Activated CD4-positive, CD25-positive, alpha-beta regulatory T cell treated with anti-CD3 and anti-CD28 coated beads, Interleukin-2, amount 50 U/mL, for 24 hours (primary cell): ENCODE measurements around the gene SPTBN1.

Experiments
- ATAC-seq, 2 donors: fragments of 150-1000 bp; cut with Tn5 transposase; one replicate each; pipeline ENCODE4 v1.10.0; 2021; ENCODE audit warnings: mild to moderate bottlenecking in 1 of 2, moderate library complexity in 1 of 2

SPTBN1 gene

DNA sequence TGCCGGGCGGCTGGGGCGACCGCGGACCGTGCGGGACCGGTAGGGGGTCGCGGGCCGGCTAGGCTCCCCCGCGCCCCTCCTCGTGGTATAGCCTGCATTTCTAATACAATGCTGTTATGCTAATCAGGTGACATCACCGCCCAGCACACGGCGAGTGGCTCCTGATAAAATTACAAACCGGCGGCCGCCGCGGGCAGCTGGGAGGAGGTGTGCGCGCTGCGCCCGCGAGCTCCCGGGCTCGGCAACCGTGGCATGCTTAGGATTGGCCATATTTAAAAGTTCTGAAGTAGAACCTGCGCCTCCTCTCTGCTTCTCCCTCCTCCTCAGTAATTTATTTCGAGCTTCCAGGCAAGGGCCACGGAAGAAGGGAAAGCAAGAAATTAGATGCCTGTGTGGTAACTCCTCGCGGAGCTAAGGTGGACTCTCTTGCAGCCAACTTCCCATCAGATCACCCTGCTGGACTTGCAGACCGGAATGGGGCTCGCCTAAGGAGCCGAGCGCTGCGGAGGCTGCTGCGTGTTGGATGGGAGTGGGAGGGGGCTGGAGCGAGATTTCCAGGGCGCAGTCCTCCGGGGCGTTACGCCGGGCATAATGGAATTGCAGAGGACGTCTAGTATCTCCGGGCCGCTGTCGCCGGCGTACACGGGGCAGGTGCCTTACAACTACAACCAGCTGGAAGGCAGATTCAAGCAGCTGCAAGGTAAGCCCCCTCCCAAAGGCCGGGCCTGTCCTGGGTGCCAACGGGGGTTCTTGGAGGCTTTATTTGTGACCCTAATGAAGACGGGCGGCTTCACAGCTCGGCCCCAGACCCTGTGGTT lies 102.3 kb downstream of the SPTBN1 start:
- peak; percentile 80 to 81 for ATAC-seq

DNA sequence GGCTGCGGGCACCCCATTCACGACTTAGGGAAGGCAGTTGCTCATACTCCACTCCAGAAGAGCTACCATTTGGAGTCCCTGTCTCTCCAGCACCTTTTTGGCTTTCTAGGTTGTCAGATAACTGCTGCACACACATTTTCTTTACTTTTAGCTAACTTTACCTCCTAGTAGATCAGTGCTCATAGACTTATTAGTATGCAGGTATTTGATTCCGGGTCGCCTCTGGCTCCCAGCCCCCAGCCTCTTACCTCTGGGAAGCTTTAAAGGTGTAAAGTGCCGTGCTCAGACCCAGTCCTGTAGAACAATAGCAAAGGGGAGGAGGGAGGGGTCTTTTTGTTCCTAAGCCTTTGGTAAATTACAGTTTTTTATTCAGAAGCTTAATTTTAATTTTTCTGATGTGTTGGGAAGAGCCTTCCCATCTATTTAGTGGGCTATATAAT lies 102.9 kb downstream of the SPTBN1 start:
- peak in 1 of 2 donors; percentile 3 for ATAC-seq

DNA sequence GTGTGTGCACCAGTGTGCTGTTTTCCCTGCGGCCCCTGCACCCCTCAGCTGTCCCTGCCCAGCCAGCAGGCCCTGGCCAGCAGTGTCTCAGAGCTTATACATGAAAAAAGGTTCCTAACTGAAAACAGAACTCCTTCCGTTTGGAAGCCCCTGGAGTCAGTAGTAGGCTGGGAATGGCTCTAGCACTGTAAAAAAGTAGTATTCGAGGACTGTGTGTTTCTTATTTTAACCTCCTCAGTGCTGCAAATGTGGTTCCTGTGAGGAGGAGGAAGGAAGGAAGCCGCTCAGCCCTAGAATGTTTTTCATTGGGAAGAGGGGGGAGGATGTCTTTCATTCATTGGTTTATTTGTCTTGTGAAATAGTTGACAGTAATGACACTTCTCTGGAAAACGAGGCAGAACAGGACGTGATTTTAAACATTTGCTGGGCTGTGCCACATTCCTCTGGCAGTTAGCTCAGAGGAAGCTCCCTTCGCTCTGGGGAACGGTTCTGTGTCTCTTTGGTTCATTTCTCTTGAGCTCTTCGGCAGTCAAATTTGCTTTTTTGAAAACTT lies 103.5 kb downstream of the SPTBN1 start:
- ATAC-seq = no peak

DNA sequence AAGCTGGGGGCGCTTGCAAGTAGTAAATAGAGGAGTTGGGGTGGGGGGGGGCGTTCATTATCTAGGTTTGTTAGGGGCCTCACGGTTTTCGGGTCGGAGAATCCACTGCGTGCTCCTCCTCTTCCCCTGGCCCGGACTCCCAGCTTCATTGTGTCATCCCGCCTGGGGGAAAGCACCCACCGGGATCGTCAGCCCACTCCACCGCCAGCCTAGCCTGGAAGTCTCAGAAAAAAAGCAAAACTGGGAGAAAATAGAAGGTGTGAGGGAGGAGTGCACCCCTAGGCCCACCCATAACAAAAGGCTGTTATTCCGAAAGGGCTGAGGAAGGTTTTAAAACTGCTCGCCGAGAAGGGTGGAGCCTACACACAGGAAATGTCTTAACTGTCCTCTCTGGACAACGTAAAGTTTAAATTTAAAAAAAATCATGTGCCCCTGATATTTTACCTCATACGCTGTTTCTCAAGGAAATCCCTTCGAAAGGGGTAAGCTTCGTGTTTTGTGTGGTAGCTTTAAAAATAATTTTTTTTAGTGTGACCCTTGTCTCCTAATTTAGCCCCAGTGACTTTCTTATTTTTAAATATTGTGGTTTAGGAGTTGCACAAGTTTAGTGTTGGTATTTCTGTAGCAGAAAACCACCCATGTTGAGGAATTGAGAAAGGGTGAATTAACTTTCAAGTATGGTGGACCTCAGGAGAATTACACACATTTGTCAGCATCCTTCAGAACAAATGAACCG lies 104.2 kb downstream of the SPTBN1 start:
- ATAC-seq = peak; percentile 12 to 14

DNA sequence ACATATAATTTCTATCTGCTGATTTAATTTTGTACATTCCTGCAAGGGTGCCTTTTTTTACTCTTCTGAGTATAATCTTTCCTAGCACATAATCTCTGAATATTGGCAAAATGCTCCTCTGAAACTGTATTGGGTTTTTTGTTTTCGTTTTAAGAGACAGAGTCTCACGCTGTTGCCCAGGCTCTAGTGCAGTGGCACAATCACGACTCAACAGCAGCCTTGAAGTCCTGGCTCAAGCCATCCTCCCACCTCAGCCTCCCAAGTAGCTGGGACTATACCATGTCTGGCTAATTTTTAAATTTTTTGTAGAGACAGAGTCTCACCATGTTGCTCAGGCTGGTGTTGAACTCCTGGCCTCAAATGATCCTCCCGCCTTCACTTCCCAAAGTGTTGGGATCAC lies 104.9 kb downstream of the SPTBN1 start:
- no peak for ATAC-seq

DNA sequence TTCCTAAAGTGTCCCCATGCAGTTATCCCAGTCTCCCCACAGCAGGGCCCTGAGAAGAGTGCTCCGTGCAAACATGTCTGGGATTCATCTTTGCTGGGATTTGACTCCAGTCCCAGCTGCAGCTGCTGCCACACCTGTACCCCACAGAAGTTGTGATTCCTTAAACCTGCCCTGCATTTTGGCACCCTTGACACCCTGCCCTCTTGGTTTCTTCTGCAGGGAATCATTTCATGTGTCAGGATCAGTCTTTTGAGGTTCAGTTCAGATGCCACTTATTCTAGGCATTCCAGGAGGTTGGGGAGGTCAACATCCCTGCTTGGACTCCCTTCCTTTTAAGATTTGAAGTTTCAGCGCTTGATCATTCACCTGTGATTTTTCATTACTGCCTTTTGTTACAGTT lies 108.3 kb downstream of the SPTBN1 start:
- ATAC-seq = no peak

DNA sequence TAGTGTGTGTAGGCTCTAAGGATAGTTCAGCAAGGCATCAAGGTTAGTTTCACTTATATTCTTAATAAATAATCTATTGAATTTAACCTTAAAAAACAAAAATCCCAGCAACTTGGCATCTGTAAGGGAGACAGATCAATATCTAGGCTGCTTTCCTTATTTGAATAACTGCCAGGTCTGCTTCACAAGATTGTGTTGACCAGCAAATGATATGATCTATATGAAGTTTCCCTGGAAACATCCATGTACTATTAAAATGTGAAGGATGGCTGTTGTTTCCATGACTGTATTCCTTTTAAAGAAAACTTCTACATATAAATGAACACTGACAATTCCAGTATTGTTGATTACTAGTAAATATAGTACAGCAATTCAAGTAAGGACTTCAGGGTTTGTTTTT lies 109.4 kb downstream of the SPTBN1 start:
- no peak for ATAC-seq

DNA sequence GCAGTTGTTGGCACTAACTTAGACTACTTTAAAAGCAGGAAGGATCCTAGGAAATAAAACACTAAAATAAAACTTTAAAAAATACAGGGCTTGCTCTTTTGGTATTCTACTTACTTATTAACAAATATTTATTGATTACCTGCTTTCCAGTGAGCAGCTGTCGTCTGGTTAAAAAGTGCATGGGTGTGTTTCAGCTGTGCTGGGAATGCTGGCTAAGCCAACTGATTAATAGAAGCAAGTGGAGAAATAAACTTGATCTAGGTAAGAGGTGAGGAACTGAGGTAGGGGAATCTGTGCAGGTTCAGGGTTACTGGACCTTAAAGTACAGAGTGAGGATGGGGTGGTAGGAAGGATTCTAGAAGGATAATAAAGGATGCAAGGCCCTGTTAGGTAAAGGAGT lies 110.8 kb downstream of the SPTBN1 start:
- ATAC-seq = no peak

DNA sequence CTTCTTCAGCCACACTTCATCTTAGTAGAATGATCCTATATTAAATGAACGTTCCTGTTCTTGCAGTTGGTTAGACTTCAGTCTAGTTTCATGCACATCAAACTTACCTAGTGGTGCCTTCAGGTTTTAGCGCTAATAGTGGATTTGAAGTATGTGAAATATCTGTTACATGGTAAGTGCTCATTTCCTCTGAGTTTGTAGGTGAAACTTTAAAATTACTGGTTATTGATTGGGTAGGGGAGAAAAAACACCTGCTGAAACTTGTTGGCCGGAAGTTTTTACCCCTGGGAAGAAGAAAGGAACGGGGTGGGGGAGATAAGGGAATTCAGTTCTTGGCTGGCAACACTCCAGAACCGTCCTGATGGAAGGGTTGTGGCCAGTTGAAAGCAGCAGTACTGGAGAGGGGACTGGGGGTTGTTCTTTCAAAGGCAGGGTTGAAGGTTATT lies 112.8 kb downstream of the SPTBN1 start:
- ATAC-seq = no peak

DNA sequence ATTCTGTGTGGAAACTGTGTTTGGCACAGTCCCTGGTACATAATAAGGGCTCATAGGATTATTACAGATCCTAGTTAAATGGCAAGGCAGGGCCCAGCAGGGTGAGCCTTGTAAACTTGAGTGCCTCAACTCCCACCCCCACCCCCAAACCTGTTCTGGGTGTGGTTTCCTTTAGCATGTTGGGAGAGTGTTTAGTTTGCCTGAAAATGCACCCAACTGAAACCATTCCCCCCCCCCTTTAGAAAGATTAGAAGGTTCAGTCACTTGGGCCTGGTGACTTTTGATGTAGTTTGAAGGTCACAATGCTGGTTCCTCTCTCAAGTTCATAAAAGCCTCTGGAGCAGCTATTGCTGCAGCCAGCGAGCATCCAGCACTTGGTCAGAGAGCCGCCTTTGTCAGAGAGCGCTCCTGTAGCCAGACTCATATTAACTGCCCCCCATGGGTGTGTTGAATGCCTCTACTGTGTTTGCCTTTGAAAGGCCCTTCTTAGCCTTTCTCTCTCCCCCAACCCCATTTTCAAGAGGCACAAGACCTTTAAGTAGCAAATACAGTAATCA lies 113.7 kb downstream of the SPTBN1 start:
- ATAC-seq = no peak

DNA sequence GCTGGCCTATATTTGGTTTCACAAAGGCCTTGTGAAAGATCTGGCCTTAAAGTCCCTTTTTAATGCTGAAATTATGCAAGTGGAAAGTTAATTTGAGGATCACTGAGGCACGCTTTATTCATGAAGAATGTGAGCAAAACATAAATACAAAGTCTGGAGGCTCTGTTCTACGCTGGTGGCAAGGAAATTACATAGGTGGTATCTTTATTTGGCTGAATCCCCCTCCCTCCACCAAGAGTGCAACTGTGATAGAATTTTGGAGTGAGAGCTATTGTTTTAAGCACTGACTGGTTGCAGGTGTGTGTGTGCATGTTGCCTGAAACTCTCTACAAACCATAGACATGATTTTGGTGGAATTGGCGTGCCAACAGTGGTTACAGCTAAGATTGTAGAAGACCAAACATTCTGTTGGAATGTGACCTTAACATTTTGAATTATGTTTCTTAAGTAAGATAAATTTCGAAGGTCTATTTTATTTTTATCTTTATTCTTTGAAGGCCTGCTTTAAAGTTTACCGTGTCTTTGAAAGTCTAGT lies 114.3 kb downstream of the SPTBN1 start:
- ATAC-seq = no peak

DNA sequence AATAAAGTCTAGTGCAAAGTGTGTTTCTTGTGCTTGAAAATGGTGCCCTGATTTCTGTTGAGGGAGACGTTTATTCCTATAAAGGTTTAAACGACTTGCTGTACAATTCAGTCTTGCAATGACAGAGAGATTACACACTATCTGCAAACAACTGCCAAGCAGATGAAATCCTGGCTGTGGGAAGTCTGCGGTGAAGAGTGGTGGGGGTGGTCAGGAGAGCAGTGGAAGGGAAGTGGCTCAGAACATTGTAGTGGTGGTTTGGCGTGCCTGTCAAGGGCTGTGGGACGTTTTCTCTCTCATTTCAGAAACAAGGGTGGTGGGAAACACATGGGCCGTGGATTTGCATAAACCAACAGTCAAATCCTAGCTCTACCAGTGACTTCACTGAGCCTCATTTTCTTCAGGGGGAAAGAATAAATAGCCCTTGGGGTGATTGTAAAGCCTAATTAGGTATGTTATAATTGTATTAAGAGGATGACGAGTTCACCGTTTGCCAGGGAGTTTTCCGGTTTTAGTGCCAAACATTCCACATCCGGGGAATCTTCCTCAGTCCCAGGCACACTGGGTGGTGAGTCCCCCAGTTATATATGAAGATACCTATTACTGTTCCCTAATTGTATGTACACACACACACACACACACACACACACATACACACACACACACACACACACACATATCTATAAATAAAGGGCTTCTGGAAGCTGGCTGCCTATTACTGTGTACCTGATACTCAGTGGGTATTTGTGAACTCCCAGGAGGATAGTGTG lies 115.0 kb downstream of the SPTBN1 start:
- peak; percentile 17 to 36 for ATAC-seq

DNA sequence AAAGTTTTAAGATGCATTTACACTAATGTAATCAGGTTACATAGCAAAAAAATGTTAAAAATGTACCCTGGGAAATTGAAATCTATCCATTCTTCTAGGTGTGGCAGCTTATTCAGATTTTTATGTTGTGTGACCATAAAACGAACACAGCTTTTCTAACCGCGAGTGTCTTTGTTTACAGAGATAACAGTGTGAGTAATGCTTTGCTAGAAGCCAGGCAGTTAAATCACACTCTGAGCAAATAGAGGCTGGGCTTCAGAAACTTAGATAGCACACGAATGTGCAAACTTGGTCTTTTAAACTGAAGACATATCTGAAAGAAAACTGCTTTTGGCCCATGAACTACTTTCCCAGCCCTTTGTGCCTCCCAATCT lies 116.1 kb downstream of the SPTBN1 start:
- ATAC-seq = peak; percentile 46 to 49

DNA sequence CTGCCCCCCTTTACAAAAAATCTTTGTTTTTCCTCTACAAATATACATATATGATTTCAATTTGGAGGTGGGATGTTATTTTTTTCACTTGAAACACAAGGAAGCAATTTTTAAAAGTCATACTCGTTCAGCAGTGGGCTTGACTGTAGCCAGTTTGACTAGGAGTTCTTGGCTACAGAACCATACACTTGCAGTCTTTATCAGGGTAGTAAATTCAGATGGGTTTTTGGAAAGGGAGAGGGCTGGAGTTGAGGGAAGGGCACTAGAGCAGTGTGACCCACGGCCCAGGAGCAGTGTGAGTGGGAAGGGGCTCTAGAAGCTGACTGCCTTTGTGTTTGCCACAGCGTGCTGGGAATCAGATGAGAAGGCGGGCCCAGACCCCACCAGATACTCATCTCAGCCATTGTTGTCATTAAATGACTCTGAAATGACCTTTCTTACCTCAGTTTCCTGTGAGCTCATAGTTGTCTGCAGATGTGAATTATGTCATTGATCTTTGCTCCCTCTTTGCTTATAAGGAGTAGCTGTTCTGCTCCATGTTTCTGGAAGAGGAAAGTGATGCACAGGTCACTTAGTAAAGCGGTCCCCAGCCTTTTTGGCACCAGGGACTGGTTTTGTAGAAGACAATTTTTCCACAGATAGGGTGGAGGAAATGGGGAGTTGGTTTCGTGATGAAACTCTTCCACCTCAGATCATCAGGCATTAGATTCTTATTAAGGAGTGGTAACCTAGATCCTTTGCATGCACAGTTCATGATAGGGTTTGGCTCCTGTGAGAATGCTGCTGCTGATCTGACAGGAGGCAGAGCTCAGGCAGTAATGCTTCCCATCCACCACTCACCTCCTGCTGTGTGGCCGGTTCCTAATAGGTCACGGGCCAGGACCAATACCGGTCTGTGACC lies 116.8 kb downstream of the SPTBN1 start:
- ATAC-seq = peak; percentile 49 to 52

DNA sequence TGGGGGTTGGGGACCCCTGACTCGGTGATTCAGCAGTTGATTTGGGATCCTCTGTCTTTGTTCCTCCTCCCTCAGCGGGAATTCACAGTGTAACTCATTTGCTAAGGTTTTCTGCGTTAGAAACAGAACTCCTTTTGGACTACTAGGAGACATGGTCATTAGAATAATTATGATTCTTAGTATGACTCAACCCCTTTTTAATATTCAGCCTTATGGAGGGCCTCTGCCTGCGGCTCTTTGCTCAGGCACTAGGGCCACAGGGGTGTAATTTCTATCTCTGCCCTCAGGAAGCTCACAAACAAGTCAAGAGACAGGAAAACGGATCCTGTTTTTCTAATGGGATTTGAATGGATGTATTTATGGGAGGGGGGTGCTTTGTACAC lies 117.4 kb downstream of the SPTBN1 start:
- ATAC-seq = no peak

DNA sequence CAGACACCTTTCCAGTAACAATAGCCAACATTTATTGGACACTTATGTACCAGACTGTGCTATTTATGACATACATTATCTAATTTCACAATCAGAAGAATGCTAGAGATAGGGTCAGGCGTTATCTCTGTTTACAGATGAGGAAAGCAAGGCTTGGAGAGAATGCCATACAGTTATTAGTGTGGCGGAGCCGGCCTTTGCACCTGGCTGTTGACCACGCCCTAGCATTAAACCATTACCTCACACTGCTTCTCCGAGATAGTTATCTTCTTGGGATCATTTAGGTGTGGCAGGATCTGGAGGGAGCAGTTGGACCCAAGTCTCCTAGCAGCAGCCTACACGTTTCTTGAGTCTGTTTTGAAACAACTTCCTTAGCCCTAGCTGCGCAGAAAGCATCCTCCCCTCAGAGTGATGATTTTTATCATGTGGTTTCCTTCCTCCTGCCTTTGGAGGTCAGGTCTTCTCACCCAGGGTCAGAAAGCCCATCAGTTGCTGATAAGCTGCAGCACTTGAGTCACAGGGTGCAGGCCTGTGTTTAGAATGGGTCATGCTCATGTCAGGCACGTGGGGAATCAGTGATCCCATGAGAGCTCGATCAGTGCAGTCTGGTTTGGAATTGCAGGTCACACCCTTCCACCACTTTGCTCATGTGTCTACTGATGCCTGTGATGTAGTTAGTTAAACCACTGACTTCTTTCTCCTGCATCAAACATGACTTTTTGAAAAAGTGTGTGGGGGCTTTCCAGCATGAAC lies 118.2 kb downstream of the SPTBN1 start:
- peak; percentile 55 to 67 for ATAC-seq

DNA sequence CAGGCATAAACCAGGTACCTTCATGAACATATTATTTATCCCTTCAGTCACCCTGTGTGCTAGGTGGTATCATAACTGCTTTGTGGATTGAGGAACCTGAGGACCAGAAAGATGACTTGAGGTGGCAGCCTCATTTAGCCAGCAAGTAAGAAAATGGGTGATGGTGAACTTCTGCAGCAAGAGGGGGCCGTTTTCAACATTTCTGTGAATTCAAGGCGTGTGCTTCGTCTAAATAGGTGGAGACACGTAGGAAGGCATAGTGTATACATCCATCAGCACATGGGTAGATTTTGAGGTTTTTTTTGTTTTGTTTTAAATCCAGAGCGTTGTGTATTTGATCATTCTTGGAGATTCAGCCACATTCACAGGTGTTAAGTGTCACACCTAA lies 118.7 kb downstream of the SPTBN1 start:
- no peak for ATAC-seq

DNA sequence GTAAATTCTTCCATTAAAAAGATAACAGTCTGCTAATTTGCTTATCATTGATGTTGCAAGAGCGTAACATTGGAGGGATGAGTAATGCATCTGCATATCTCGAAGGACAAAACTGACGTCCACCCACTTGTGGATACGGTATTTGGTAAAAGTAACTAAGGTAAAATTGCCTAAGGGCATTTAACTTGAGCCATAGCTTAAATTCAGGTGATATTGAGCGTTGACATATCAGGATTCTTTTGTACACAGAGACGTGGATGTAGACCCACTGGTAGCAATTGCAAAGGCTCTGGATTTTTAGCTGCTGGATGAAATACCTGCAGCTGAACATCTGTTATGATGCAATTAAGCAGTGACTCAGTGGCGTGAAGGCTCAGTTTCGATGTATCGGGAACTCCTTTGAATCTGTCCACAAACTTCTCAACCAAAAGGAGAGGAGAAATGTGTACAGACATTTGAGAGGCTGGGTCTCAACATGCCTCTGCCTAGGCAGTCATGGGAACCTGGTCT lies 119.3 kb downstream of the SPTBN1 start:
- ATAC-seq = peak; percentile 5 to 12

DNA sequence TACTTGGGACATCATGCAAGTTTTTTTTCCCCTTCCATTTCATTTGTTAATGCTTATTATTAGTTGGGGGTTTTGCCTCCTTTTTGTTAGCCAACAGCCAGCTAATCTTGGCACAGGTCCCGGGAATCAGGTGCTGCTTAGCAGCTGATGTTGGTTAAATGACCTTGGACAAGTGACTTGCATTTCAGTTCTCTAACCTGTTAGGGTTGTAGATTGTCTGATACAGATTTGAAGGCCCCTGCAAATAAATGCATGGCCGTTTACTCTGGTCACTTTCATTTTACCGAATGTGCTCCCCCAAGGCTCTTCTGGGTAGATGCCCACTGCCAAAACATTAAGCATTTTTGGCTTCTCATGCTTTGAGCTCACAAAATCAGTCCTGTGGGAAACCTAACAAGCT lies 120.9 kb downstream of the SPTBN1 start:
- ATAC-seq = no peak

DNA sequence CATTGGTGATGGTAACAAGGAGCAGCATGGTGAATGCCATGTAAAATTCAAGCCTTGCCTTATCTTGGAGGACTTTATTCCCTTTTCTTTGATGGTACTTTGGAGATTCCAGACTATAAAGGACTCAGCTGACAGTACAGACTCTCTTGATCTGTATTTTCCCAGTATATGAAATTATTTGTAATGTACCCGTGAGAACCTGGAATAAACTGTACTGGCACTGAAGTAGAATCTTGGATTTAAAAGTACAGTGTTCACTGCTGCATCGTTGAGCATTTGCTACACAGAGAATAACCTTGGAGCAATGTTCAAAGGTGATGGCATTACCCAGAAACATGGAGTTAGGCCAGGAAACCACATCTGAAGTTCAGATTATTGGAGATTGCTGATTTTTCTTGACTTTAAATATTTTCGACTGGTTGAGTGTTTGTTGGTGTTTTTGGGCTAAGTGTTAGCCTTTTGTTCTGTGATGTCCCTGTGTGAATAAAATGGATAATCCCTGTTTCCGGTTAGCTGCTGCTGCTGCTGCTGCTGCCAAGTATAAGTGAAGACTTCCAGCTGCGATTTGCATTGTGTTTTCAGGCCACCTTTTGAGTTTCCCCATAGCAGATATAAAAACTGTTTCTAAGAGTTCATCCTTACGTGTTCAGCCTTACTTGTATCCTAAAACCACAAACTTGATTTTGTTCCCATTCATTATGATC lies 122.0 kb downstream of the SPTBN1 start:
- no peak for ATAC-seq
